ENCODE results near the gene SPAG7.

Gene SPAG7

GRCh38 chr17:4950075-4950745 lies 17.4 kb downstream of the SPAG7 start:
- DNase-seq (ENCODE audit: low read depth), result no peak

- peak; percentile 46 for DNase-seq (ENCODE audit: low read depth)
Observed at GRCh38 chr17:4949321-4950074, 18.1 kb downstream of the SPAG7 start.

GRCh38 chr17:4948931-4949320 lies 18.7 kb downstream of the SPAG7 start:
- peak; percentile 26 for DNase-seq (ENCODE audit: low read depth)

GRCh38 chr17:4948166-4948930 lies 19.3 kb downstream of the SPAG7 start, which contains the start of gene PFN1:
Gene PFN1 (minus strand): TSS chr17:4948530. CDS start chr17:4948394, 136 bp downstream.
- DNase-seq (ENCODE audit: low read depth), result peak; percentile 80

- DNase-seq (ENCODE audit: low read depth), result peak; percentile 32
Observed at GRCh38 chr17:4947411-4948165, 20.0 kb downstream of the SPAG7 start.

- no peak for DNase-seq (ENCODE audit: low read depth)
Observed at GRCh38 chr17:4947010-4947410, 20.6 kb downstream of the SPAG7 start.

GRCh38 chr17:4946312-4946976 lies 21.2 kb downstream of the SPAG7 start:
- no peak for DNase-seq (ENCODE audit: low read depth)

- DNase-seq (ENCODE audit: low read depth), result no peak
Observed at GRCh38 chr17:4945944-4946280, 21.7 kb downstream of the SPAG7 start.

- peak; percentile 68 for DNase-seq (ENCODE audit: low read depth)
Observed at GRCh38 chr17:4945176-4945943, 22.3 kb downstream of the SPAG7 start.

GRCh38 chr17:4944554-4945175 lies 23.0 kb downstream of the SPAG7 start:
- DNase-seq (ENCODE audit: low read depth), result no peak

GRCh38 chr17:4944163-4944553 lies 23.5 kb downstream of the SPAG7 start:
- DNase-seq (ENCODE audit: low read depth), result no peak

- DNase-seq (ENCODE audit: low read depth), result no peak
Observed at GRCh38 chr17:4942760-4943508, 24.7 kb downstream of the SPAG7 start.

- no peak for DNase-seq (ENCODE audit: low read depth)
Observed at GRCh38 chr17:4941319-4941610, 26.4 kb downstream of the SPAG7 start.

- DNase-seq (ENCODE audit: low read depth), result no peak
Observed at GRCh38 chr17:4940555-4941318, 26.9 kb downstream of the SPAG7 start.

- peak; percentile 87 for DNase-seq (ENCODE audit: low read depth)
Observed at GRCh38 chr17:4939796-4940554, 27.6 kb downstream of the SPAG7 start, which contains the start of the genes RNF167 and SLC25A11. Gene RNF167 (plus strand): TSS chr17:4940268. CDS start chr17:4940910, 642 bp downstream. Gene SLC25A11 (minus strand): TSS chr17:4940046. CDS start chr17:4939910, 136 bp downstream.

- DNase-seq (ENCODE audit: low read depth), result no peak
Observed at GRCh38 chr17:4939546-4939795, 28.1 kb downstream of the SPAG7 start.

- DNase-seq (ENCODE audit: low read depth), result no peak
Observed at GRCh38 chr17:4938688-4939545, 28.7 kb downstream of the SPAG7 start.

Data from stimulated activated CD8-positive, alpha-beta memory T cell treated with anti-CD3 and anti-CD28 coated beads, Interleukin-15, amount 100 ng/mL, for 1 hour (primary cell).